HG03039 (cell line): Measurements from ENCODE around the gene MMP12.
A peak's percentile ranks its signal among the peaks of the same experiment; 100 is the strongest.
"Not testable (repeated sequence)": the region's sequence is repeated elsewhere in the genome, so short reads cannot be mapped to it uniquely, and the experiment has no call there.

Experiments
- ATAC-seq: cut with Tn5 transposase; IDR thresholded peaks from one replicate; pipeline ENCODE4 v1.9.1; 2021; ENCODE audit warnings: mild to moderate bottlenecking, moderate library complexity; ENCODE audit not compliant: unreplicated experiment

MMP12 gene

GRCh38 chr11:102874852-102875251, at the start of gene MMP12:
TSS of gene MMP12 (minus strand) at chr11:102874982. CDS start at chr11:102874937, 45 bp downstream.
- no peak for ATAC-seq

- no peak for ATAC-seq
Observed at GRCh38 chr11:102921587-102922220, 46.9 kb upstream of the MMP12 start.

- ATAC-seq, result peak; percentile 53
Observed at GRCh38 chr11:102920118-102920684, 45.4 kb upstream of the MMP12 start.

- ATAC-seq, result no peak
Observed at GRCh38 chr11:102915044-102915375, 40.2 kb upstream of the MMP12 start.

DNA sequence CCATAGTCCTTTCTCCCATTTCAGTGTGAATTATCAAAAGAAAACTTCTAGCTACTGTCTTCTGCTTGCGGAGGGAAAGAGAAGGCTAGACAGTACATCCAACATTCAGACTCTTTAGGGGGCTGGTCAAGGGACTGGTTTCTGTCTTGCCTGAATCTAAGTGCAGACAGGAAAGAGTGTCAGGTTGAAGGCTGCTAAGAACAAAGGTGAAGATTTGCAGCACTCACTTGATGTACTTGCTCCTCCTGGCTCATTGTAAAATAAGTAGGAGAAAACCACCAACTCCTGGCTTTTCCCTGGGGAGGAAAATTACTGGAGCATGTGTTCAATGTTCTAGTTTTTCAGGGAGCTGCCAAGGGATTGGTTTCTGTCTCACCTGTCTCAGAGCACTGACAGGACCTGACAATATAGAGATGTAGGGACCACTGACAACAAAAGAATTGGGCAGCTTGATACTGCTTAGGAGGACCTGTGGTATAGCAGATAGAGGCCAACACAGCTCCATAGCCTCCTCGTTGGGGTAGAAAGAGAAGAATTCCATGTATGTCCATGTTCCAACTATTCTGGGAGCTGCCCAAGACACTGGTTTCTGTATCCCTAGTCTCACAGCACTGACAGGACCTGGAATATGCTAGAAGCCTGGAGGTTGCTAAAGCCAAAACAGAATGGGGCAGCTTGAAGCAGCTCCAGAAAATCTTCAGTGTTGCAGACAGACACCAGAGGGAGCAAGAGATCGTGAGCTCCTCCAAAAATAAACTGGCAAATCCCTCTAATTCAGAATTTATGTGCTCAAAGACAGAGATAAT, 39.7 kb upstream of the MMP12 start:
- ATAC-seq, result no peak

DNA sequence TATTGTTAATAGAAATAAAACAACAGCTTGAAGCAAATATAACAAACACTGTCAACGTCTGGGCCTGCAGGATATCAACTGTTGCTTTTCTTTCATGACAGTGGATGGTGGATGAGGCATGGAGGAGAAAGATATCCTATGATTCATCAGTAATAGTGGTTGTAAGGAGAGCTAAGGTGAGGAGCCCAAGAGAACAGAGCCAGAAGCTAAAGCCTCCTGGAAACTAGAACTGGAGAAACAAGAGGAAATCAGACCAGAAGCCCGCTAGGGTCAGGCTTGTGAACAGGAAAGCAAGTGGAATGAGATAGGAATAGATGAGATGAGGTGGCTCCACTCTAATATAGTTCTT, 37.7 kb upstream of the MMP12 start:
- ATAC-seq, result no peak

DNA sequence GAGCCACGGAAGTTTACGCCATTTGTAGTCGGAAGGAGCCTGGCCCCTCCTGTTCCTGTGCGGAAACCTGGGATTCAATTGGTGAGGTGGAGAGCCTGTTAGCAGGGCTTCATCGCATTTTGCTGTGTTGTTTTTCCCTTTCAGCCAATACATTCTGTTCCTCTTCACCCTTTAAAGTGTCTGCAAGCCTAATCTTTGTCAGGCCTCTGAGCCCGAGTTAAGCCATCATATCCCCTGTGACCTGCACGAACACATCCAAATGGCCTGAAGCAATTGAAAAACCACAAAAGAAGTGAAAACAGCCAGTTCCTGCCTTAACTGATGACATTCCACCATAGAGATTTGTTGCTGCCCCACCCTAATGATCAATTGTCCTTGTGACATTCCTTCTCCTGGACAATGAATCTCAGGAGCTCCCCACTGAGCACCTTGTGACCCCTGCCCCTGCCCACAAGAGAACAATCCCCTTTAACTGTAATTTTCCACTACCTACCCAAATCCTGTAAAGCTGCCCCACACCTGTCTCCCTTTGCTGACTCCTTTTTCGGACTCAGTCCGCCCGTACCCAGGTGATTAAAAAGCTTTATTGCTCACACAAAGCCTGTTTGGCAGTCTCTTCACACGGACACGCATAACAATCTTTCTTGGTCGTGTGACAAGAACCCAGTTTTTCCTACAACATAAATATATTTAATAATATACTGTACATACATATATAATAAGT, 37.1 kb upstream of the MMP12 start:
- no peak for ATAC-seq

- not testable (repeated sequence) for ATAC-seq
Observed at GRCh38 chr11:102905848-102906247, 31.1 kb upstream of the MMP12 start.

DNA sequence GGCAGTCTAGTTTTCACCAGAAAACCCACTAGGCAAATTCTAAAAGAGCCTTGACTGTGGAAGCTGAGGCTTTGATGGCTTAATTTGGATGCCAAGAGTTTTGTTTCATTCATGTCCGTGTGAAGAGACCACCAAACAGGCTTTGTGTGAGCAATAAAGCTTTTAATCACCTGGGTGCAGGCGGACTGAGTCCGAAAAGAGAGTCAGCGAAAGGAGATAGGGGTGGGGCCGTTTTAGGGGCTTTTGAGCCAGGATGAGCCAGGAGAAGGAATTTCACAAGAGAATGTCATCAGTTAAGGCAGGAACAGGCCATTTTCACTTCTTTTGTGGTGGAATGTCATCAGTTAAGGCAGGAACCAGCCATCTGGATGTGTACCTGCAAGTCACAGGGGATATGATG, 29.1 kb upstream of the MMP12 start:
- ATAC-seq, result not testable (repeated sequence)

DNA sequence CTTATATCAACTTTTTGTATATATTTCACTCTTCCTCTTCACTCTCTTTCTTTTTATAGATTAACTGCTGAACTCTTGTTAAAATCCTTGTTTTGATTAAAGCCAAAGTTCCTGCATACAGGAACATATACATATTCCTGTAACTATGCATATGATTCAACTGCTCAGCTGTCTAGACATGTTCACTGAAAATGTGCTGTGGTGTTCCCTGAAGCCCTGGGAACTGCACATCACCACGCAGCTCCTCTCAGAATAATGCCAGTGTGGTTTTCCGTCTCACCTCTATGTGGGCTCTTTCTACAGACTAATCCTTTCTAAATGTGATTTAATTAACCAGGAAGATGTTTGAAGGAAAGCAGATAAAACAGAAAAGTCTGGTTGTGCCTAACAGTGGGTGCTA, 25.6 kb upstream of the MMP12 start:
- ATAC-seq, result no peak

- ATAC-seq, result no peak
Observed at GRCh38 chr11:102891736-102892135, 17.0 kb upstream of the MMP12 start.

GRCh38 chr11:102886999-102887398, 12.2 kb upstream of the MMP12 start:
- no peak for ATAC-seq

DNA sequence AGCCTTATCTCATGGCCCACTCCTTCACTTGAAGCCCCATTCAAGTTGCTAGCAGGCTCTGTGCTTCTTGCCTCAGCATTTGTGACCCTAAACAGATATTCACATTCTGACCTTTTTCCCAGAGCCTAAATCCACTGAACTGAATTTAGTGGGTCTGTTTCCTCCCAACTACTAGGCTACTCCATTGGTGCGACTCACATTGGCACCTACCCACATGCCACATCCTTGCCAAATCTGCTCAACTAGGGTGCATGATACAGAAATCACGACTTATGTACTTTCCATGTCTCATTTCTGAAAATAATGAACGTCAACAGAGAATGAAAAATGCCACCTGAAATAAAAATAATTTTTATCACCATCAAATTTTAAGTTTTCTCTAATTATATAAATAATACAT, 8.4 kb upstream of the MMP12 start:
- no peak for ATAC-seq

GRCh38 chr11:102882389-102883024, 7.7 kb upstream of the MMP12 start:
- peak; percentile 93 for ATAC-seq

- ATAC-seq, result no peak
Observed at GRCh38 chr11:102879801-102880200, 5.0 kb upstream of the MMP12 start.

DNA sequence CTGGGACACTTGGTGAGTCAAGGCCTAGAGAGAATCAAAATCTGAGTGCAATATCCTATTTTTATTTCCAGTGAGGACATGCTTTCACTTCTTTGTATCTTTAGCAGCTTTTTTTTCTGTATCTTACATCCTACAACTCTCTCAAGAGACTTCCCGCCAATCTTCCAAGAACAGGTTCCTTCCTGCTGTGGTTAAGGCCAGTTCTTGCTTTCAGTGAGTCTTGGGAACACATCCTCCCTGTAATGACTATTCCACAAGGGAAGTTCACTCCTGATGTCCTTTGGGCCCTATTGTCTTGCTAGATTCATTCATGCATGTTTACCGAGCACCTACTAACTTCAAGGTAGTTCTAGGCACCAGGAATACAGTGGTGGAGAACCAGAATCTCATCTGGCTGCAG, 3.8 kb upstream of the MMP12 start:
- ATAC-seq, result no peak

- ATAC-seq, result not testable (repeated sequence)
Observed at GRCh38 chr11:102869354-102869964, 5.3 kb downstream of the MMP12 start.

DNA sequence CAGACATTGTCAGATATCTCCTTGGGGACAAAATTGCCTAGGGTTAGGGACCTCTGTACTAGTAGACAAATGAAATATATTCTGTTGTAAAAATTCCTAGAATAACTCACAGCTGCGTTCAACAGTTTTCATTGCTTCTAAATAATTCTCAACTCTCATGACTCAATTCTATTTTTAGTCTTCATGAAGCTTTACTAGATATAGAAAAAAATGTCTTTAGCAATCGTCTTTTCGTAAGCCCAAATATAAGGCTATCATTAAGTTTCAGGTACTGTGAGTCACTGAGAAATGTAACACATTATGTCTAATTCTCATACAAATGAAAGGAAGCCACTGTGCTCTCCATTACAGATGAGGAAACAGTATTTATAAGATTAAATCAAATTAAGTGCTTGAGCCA, 6.4 kb downstream of the MMP12 start:
- ATAC-seq, result no peak

GRCh38 chr11:102864724-102865123, 10.1 kb downstream of the MMP12 start:
- ATAC-seq, result no peak

DNA sequence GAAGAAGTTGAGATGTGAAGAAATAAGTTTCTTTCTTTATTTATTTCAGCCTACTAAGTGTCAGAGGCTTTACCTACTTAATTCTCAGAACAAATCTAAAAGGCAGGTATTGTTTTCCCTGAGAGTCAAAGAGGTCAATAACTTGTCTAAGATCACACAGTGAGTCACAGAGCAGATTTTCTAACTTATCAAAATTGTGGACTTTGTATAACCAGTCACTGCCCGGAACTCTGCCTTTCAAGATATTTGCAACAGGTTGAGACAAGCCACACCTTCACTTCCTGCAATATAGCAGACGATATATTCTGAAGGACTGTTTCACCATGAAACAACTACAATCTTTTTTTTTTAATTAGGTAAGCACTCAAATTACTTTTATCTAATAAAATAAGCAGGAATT, 20.8 kb downstream of the MMP12 start:
- ATAC-seq, result no peak

GRCh38 chr11:102853055-102853454, 21.7 kb downstream of the MMP12 start:
- no peak for ATAC-seq
